IPS-11a (cell line): ENCODE results near the gene BRIP1.
"Not testable (repeated sequence)": the region's sequence is repeated elsewhere in the genome, so short reads cannot be mapped to it uniquely, and the experiment has no call there.

Experiments
- H3K4me3 ChIP-seq: one replicate; pipeline ENCODE4 v1.5.1; 2013; ENCODE audit warnings: low read depth, low read length, control low read depth

BRIP1 gene

GRCh38 chr17:61670691-61671090 lies 192.6 kb downstream of the BRIP1 start:
- H3K4me3 ChIP-seq: no peak overlapping the region

GRCh38 chr17:61669522-61669921 lies 193.8 kb downstream of the BRIP1 start:
- no peak overlapping the region for H3K4me3 ChIP-seq

GRCh38 chr17:61668486-61668885 lies 194.8 kb downstream of the BRIP1 start:
- H3K4me3 ChIP-seq: no peak overlapping the region

GRCh38 chr17:61666406-61667088 lies 196.8 kb downstream of the BRIP1 start:
- not testable (repeated sequence) for H3K4me3 ChIP-seq

- no peak overlapping the region for H3K4me3 ChIP-seq
Measured at GRCh38 chr17:61663310-61663709, 200.0 kb downstream of the BRIP1 start.

- no peak overlapping the region for H3K4me3 ChIP-seq
Measured at GRCh38 chr17:61662741-61663140, 200.6 kb downstream of the BRIP1 start.

- no peak overlapping the region for H3K4me3 ChIP-seq
Measured at GRCh38 chr17:61662186-61662585, 201.1 kb downstream of the BRIP1 start.

GRCh38 chr17:61660746-61661485 lies 202.4 kb downstream of the BRIP1 start:
- H3K4me3 ChIP-seq: no peak overlapping the region

- no peak overlapping the region for H3K4me3 ChIP-seq
Measured at GRCh38 chr17:61659437-61659836, 203.9 kb downstream of the BRIP1 start.

- H3K4me3 ChIP-seq: no peak overlapping the region
Measured at GRCh38 chr17:61658183-61658582, 205.1 kb downstream of the BRIP1 start.

GRCh38 chr17:61657338-61657737 lies 206.0 kb downstream of the BRIP1 start:
- no peak overlapping the region for H3K4me3 ChIP-seq

- H3K4me3 ChIP-seq: no peak overlapping the region
Measured at GRCh38 chr17:61656721-61657217, 206.6 kb downstream of the BRIP1 start.

- no peak overlapping the region for H3K4me3 ChIP-seq
Measured at GRCh38 chr17:61650749-61651148, 212.6 kb downstream of the BRIP1 start.

- no peak overlapping the region for H3K4me3 ChIP-seq
Measured at GRCh38 chr17:61648587-61648986, 214.7 kb downstream of the BRIP1 start.

GRCh38 chr17:61647047-61647446 lies 216.3 kb downstream of the BRIP1 start:
- no peak overlapping the region for H3K4me3 ChIP-seq

GRCh38 chr17:61646482-61646881 lies 216.8 kb downstream of the BRIP1 start:
- no peak overlapping the region for H3K4me3 ChIP-seq

- no peak overlapping the region for H3K4me3 ChIP-seq
Measured at GRCh38 chr17:61645920-61646319, 217.4 kb downstream of the BRIP1 start.

GRCh38 chr17:61644800-61645774 lies 218.2 kb downstream of the BRIP1 start:
- no peak overlapping the region for H3K4me3 ChIP-seq

GRCh38 chr17:61642768-61643167 lies 220.6 kb downstream of the BRIP1 start:
- no peak overlapping the region for H3K4me3 ChIP-seq

GRCh38 chr17:61641715-61642114 lies 221.6 kb downstream of the BRIP1 start:
- H3K4me3 ChIP-seq: no peak overlapping the region

- H3K4me3 ChIP-seq: no peak overlapping the region
Measured at GRCh38 chr17:61641084-61641483, 222.2 kb downstream of the BRIP1 start.
